Spleen (tissue), 7 donors: Measurements from ENCODE around the gene MACROD2.

Experiments
- POLR2A ChIP-seq, 3 donors: fragments of 450-650 bp; IDR thresholded peaks; one replicate each; pipeline ENCODE4 v1.5.1; 2017; ENCODE audit warnings: antibody characterized with exemption in 3 of 3, mild to moderate bottlenecking in 1 of 3
- TF ChIP-seq, protein P1 (sequence below), 11 experiments: fragments of 200-600 bp in 7 of 11; fragments of 450-650 bp in 4 of 11; sonication (generic) in 4 of 11; IDR thresholded peaks in 8 of 11; conservative IDR thresholded peaks in 3 of 11; 1 replicate in 7 of 11; 2 replicates in 4 of 11; pipeline versions ENCODE4 v1.4.0 to v1.8.0; 2016 to 2021; ENCODE audit warnings: antibody characterized with exemption in 11 of 11, inconsistent platforms in 4 of 11, mild to moderate bottlenecking in 1 of 11
- donor health status: DM: no; HTN: no; CAD: no; lungs with moderate emphysema.
- donor health status: DM: no; HTN: no; CAD: no.
- donor health status: DM: no; HTN: no; CAD: no.

DNA sequence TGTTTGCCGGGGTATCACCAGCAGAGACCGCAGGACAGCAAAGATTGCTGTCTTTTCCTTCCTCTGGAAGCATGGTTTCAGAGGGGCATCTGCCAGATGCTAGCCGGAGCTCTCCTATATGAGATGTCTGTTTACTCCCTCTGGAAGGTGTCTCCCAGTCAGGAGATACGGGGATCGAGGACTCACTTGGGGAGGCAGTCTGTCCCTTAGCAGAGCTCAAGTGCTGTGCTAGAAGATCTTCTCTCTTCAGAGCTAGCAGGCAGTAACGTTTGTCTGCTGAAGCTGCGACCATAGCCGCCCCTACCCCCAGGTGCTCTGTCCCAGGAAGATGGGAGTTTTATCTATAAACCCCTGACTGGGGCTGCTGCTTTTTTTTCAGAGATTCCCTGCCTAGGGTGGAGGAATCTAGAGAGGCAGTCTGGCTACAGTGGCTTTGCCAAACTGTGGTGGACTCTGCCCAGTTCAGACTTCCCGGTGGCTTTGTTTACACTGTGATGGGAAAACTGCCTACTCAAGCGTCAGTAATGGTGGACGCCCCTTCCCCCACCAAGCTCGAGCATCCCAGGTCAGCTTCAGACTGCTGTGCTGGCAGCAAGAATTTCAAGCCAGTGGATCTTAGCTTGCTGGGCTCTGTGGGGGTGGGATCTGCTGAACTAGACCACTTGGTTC is 475.0 kb downstream of the MACROD2 start:
- no peak for TF ChIP-seq POLR2A (IDR thresholded peaks at IDR 0.05)
- TF ChIP-seq, protein P1, sequence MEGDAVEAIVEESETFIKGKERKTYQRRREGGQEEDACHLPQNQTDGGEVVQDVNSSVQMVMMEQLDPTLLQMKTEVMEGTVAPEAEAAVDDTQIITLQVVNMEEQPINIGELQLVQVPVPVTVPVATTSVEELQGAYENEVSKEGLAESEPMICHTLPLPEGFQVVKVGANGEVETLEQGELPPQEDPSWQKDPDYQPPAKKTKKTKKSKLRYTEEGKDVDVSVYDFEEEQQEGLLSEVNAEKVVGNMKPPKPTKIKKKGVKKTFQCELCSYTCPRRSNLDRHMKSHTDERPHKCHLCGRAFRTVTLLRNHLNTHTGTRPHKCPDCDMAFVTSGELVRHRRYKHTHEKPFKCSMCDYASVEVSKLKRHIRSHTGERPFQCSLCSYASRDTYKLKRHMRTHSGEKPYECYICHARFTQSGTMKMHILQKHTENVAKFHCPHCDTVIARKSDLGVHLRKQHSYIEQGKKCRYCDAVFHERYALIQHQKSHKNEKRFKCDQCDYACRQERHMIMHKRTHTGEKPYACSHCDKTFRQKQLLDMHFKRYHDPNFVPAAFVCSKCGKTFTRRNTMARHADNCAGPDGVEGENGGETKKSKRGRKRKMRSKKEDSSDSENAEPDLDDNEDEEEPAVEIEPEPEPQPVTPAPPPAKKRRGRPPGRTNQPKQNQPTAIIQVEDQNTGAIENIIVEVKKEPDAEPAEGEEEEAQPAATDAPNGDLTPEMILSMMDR (IDR thresholded peaks at IDR 0.05 in 8 of 11, conservative IDR thresholded peaks at IDR 0.05 in 3 of 11): no peak
